HG02642 (cell line): ENCODE data around the gene LHFPL4.
"Not testable (repeated sequence)": the region's sequence is repeated elsewhere in the genome, so short reads cannot be mapped to it uniquely, and the experiment has no call there.

Experiments used
- ATAC-seq: cut with Tn5 transposase; IDR thresholded peaks from one replicate; pipeline ENCODE4 v1.9.1; 2021; ENCODE audit warnings: mild to moderate bottlenecking; ENCODE audit not compliant: unreplicated experiment, poor library complexity

LHFPL4 gene

GRCh38 chr3:9553021-9553947 is at the start of gene LHFPL4:
Gene LHFPL4 (minus strand): TSS chr3:9553822. CDS start chr3:9552679, 1,143 bp downstream.
- no peak for ATAC-seq

GRCh38 chr3:9602620-9603019 is 49.0 kb upstream of the LHFPL4 start:
- ATAC-seq, result no peak

- not testable (repeated sequence) for ATAC-seq
Observed at GRCh38 chr3:9601006-9601581, 47.5 kb upstream of the LHFPL4 start.

- no peak for ATAC-seq
Observed at GRCh38 chr3:9600597-9600996, 47.0 kb upstream of the LHFPL4 start.

GRCh38 chr3:9598783-9599387 is 45.3 kb upstream of the LHFPL4 start:
- ATAC-seq, result no peak

- ATAC-seq, result no peak
Observed at GRCh38 chr3:9595877-9596276, 42.3 kb upstream of the LHFPL4 start.

GRCh38 chr3:9591781-9592180 is 38.2 kb upstream of the LHFPL4 start:
- not testable (repeated sequence) for ATAC-seq

- ATAC-seq, result no peak
Observed at GRCh38 chr3:9590282-9590791, 36.7 kb upstream of the LHFPL4 start.

GRCh38 chr3:9583792-9584191 is 30.2 kb upstream of the LHFPL4 start:
- no peak for ATAC-seq

- no peak for ATAC-seq
Observed at GRCh38 chr3:9583371-9583770, 29.7 kb upstream of the LHFPL4 start.

- no peak for ATAC-seq
Observed at GRCh38 chr3:9582332-9582731, 28.7 kb upstream of the LHFPL4 start.

- ATAC-seq, result no peak
Observed at GRCh38 chr3:9581742-9582141, 28.1 kb upstream of the LHFPL4 start.

- ATAC-seq, result no peak
Observed at GRCh38 chr3:9569054-9569453, 15.4 kb upstream of the LHFPL4 start.

GRCh38 chr3:9565316-9565715 is 11.7 kb upstream of the LHFPL4 start:
- ATAC-seq, result no peak

- ATAC-seq, result no peak
Observed at GRCh38 chr3:9563851-9564250, 10.2 kb upstream of the LHFPL4 start.

GRCh38 chr3:9560056-9560455 is 6.4 kb upstream of the LHFPL4 start:
- not testable (repeated sequence) for ATAC-seq

- ATAC-seq, result no peak
Observed at GRCh38 chr3:9553948-9554513, 409 bp upstream of the LHFPL4 start.

GRCh38 chr3:9552252-9552999 is 1.2 kb downstream of the LHFPL4 start:
- no peak for ATAC-seq

- ATAC-seq, result no peak
Observed at GRCh38 chr3:9550999-9551398, 2.6 kb downstream of the LHFPL4 start.

- ATAC-seq, result no peak
Observed at GRCh38 chr3:9549600-9549999, 4.0 kb downstream of the LHFPL4 start.
